Fibroblast of lung (primary cell): Measurements from ENCODE around the gene DLG5.

Source experiments
- EZH2 ChIP-seq: IDR thresholded peaks from 2 replicates; pipeline ENCODE4 v1.5.1; 2012; ENCODE audit warnings: low read length, control low read depth, mild to moderate bottlenecking; ENCODE audit errors: missing control alignments
- TF ChIP-seq, protein P1 (sequence below), 2 donors: IDR thresholded peaks in 1 of 2; conservative IDR thresholded peaks in 1 of 2; 1 replicate in 1 of 2; 2 replicates in 1 of 2; pipeline ENCODE4 v1.5.1; 2011 to 2012; ENCODE audit warnings: low read length in 2 of 2, control low read depth in 1 of 2, inconsistent platforms in 1 of 2, low read depth in 1 of 2, mild to moderate bottlenecking in 1 of 2

DNA sequence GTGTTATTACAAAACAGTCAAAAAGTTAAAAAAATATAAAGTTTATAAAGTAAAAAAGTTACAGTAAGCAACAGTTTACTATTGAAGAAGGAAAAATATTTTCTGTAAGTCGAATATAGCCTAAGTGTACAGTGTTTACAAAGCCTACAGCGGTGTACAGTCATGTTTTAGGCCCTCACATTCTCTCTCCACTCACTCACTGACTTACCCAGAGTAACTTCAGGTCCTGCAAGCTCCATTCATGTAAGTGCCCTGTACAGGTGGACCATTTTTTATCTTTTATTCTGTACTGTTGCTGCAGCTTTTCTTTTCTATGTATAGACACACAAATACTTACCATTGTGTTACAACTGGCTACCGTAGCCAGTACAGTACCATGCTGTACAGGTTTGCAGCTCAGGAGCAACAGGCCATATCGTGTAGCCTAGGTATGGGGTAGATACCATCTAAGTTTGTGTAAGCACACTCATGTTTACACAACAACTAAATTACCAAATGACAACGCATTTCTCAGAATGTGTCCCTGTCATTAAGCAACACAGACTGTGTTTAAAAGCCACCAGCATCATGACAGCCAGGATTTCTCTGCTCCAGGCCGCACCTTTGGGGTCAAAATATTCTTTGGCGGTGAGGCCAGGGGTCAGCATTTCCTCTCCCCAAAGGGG lies 67.2 kb downstream of the DLG5 start:
- TF ChIP-seq, protein P1, sequence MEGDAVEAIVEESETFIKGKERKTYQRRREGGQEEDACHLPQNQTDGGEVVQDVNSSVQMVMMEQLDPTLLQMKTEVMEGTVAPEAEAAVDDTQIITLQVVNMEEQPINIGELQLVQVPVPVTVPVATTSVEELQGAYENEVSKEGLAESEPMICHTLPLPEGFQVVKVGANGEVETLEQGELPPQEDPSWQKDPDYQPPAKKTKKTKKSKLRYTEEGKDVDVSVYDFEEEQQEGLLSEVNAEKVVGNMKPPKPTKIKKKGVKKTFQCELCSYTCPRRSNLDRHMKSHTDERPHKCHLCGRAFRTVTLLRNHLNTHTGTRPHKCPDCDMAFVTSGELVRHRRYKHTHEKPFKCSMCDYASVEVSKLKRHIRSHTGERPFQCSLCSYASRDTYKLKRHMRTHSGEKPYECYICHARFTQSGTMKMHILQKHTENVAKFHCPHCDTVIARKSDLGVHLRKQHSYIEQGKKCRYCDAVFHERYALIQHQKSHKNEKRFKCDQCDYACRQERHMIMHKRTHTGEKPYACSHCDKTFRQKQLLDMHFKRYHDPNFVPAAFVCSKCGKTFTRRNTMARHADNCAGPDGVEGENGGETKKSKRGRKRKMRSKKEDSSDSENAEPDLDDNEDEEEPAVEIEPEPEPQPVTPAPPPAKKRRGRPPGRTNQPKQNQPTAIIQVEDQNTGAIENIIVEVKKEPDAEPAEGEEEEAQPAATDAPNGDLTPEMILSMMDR (conservative IDR thresholded peaks at IDR 0.05 in 1 of 2, IDR thresholded peaks at IDR 0.05 in 1 of 2; ENCODE audit: low read depth in 1 of 2, low read length in 2 of 2): no peak
- no peak for TF ChIP-seq EZH2
